Smooth muscle cell (in vitro differentiated cells): Measurements from ENCODE around the gene TRAPPC11. TPM values are rescaled to one million over a fixed set of nuclear protein-coding genes. Genes with fewer than 3 reads are reported as not detected.

Experiments used
- DNase-seq: peaks from one replicate; lab custom pipeline; 2025; ENCODE audit not compliant: unreplicated experiment; lab: John Stamatoyannopoulos, UW
- H2AFZ ChIP-seq: fragments of 200-600 bp; sonication (generic); 2 replicates; pipeline ENCODE4 v1.6.0; 2016; ENCODE audit warnings: antibody characterized with exemption, low read depth, mild to moderate bottlenecking
- H3F3A ChIP-seq: fragments of 200-600 bp; sonication (generic); 2 replicates; pipeline ENCODE4 v1.6.0; 2017; ENCODE audit warnings: antibody characterized with exemption, low read depth
- H3K27ac ChIP-seq: fragments of 200-600 bp; sonication (generic); 2 replicates; pipeline ENCODE4 v1.5.1; 2016; ENCODE audit warnings: low read depth, mild to moderate bottlenecking
- H3K27me3 ChIP-seq: fragments of 200-600 bp; sonication (generic); 2 replicates; pipeline ENCODE4 v1.6.1; 2016; ENCODE audit warnings: low read depth, mild to moderate bottlenecking
- H3K36me3 ChIP-seq: fragments of 200-600 bp; sonication (generic); 2 replicates; pipeline ENCODE4 v1.5.1; 2016; ENCODE audit warnings: low read depth
- H3K4me1 ChIP-seq: fragments of 200-600 bp; sonication (generic); 2 replicates; pipeline ENCODE4 v1.5.1; 2016; ENCODE audit warnings: low read depth
- H3K4me2 ChIP-seq: fragments of 200-600 bp; sonication (generic); 2 replicates; pipeline ENCODE4 v1.6.0; 2016; ENCODE audit warnings: mild to moderate bottlenecking
- H3K4me3 ChIP-seq: fragments of 200-600 bp; sonication (generic); 2 replicates; pipeline ENCODE4 v1.5.1; 2016; ENCODE audit warnings: mild to moderate bottlenecking
- H3K79me2 ChIP-seq: fragments of 200-600 bp; sonication (generic); 2 replicates; pipeline ENCODE4 v1.6.0; 2016; ENCODE audit warnings: low read depth, mild to moderate bottlenecking
- H3K9ac ChIP-seq: fragments of 200-600 bp; sonication (generic); 2 replicates; pipeline ENCODE4 v1.6.0; 2016; ENCODE audit warnings: low read depth
- H3K9me3 ChIP-seq: fragments of 200-600 bp; sonication (generic); replicated peaks from 2 replicates; pipeline ENCODE4 v1.5.1; 2016; ENCODE audit warnings: low read depth
- H4K20me1 ChIP-seq: fragments of 200-600 bp; sonication (generic); 2 replicates; pipeline ENCODE4 v1.6.0; 2016; ENCODE audit warnings: low read depth
- WGBS: methylation state at CpG from one replicate; pipeline ENCODE4 v1.1.7; 2016; ENCODE audit warnings: low lambda C conversion rate; 5-methylcytosine and 5-hydroxymethylcytosine counted together
- polyA plus RNA-seq: library from polyadenylated mRNA; unstranded; fragments of >200 nt; fragmentation: Nextera tagmentation; extraction: Ambion mirVana; gene quantifications from 2 replicates; pipeline ENCODE4 v1.2.1, GENCODE V29; 2016
- small RNA-seq: library from RNA; depleted of rRNA; stranded (forward); fragments of <200 nt; gene quantifications from one replicate; pipeline ENCODE3, GENCODE V24; 2014
- total RNA-seq: library from RNA; depleted of rRNA; stranded (reverse); fragments of >200 nt; gene quantifications from 2 replicates; pipeline ENCODE4 v1.2.3, GENCODE V29; 2014
- TF ChIP-seq, protein P1 (sequence below): fragments of 200-600 bp; sonication (generic); IDR thresholded peaks from 2 replicates; pipeline ENCODE4 v1.5.1; 2017; ENCODE audit warnings: borderline replicate concordance, mild to moderate bottlenecking, antibody characterized with exemption; ENCODE audit not compliant: insufficient read depth, poor library complexity, severe bottlenecking

The TRAPPC11 gene
- total and polyA plus RNA-seq, 2 experiments from 2014 or later: 12.4 to 41.0 TPM

DNA sequence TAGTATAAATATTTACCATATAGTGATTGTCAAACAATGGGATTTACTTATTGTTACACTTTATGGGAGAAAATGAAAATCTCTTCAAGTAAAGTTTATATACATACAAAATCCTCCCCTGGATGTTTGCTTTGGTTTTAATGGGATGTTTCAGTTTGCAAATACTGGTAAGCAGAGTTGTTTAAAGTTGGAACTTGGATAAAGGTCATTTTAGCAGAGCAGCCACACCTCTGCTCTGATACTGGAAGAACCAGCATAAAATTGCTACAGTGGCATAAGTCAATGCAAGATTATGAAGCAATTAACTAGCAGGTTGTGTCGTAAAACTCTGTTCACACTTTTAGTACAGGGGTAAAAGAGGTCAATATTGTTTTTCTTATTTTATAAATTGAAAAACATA lies 101.2 kb downstream of the TRAPPC11 start:
- H3K79me2 ChIP-seq: no peaks in the 10 kb centered on the region
- H3K4me3 ChIP-seq: no peak overlapping the region
- no peaks in the 10 kb centered on the region for H3K27me3 ChIP-seq
- H4K20me1 ChIP-seq: no peaks in the 10 kb centered on the region
- DNase-seq: no peak
- H3K27ac ChIP-seq: no peak overlapping the region
- TF ChIP-seq, protein P1, sequence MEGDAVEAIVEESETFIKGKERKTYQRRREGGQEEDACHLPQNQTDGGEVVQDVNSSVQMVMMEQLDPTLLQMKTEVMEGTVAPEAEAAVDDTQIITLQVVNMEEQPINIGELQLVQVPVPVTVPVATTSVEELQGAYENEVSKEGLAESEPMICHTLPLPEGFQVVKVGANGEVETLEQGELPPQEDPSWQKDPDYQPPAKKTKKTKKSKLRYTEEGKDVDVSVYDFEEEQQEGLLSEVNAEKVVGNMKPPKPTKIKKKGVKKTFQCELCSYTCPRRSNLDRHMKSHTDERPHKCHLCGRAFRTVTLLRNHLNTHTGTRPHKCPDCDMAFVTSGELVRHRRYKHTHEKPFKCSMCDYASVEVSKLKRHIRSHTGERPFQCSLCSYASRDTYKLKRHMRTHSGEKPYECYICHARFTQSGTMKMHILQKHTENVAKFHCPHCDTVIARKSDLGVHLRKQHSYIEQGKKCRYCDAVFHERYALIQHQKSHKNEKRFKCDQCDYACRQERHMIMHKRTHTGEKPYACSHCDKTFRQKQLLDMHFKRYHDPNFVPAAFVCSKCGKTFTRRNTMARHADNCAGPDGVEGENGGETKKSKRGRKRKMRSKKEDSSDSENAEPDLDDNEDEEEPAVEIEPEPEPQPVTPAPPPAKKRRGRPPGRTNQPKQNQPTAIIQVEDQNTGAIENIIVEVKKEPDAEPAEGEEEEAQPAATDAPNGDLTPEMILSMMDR: no peak
- 80% methylated on average over 1 of the region's 1 CpG for WGBS
- H3K4me2 ChIP-seq: no peak overlapping the region
- no peaks in the 10 kb centered on the region for H3K36me3 ChIP-seq
- H3K9ac ChIP-seq: no peak overlapping the region
- H3K9me3 ChIP-seq: no peaks in the 10 kb centered on the region
- no peaks in the 10 kb centered on the region for H3F3A ChIP-seq
- H2AFZ ChIP-seq: no peak overlapping the region
- H3K4me1 ChIP-seq: no peaks in the 10 kb centered on the region

Small RNA genes lying within 50 kb of the gene (small RNA-seq; reads per million reads assigned to genes)
- not detected for gene RNU6-1053P
- gene RNU6-335P: not detected
- gene RNU6-479P: not detected

Other genes starting within 250 kb of the TRAPPC11 start
- gene CDKN2AIP, start 214.7 kb upstream of the TRAPPC11 start, total RNA-seq: 27.2 and 32.1 TPM in 2 replicates
- gene CDKN2AIP, start 214.7 kb upstream of the TRAPPC11 start, polyA plus RNA-seq: 12.4 and 13.0 TPM in 2 replicates
- gene ING2, start 154.2 kb upstream of the TRAPPC11 start, total RNA-seq: 16.3 and 19.4 TPM in 2 replicates
- 27.4 and 30.1 TPM in 2 replicates for gene ING2, start 154.2 kb upstream of the TRAPPC11 start, polyA plus RNA-seq
- 25.1 and 28.1 TPM in 2 replicates for gene RWDD4, start 108 bp upstream of the TRAPPC11 start, total RNA-seq
- 20.0 and 23.6 TPM in 2 replicates for gene RWDD4, start 108 bp upstream of the TRAPPC11 start, polyA plus RNA-seq
- gene STOX2, start 246.0 kb downstream of the TRAPPC11 start, total RNA-seq: 4.2 and 4.6 TPM in 2 replicates
- gene STOX2, start 246.0 kb downstream of the TRAPPC11 start, polyA plus RNA-seq: 1.3 and 5.6 TPM in 2 replicates